SK-N-SH treated with all-trans-retinoic acid at 6 μM for 48 hours (cell line): ENCODE results near the gene LMAN2L.

Source experiments
- ATAC-seq: fragments of 200-7000 bp; cut with Tn5 transposase; 3 replicates; pipeline ENCODE4 v1.9.1; 2020; ENCODE audit warnings: mild to moderate bottlenecking, moderate library complexity
- ARNTL ChIP-seq: fragments of 450-650 bp; formaldehyde crosslinking; IDR thresholded peaks from 2 replicates; pipeline ENCODE4 v1.5.0; 2020; ENCODE audit warnings: low read depth, mild to moderate bottlenecking, moderate library complexity, borderline replicate concordance
- BACH2 ChIP-seq: fragments of 250-450 bp; sonication (Bioruptor Pico); IDR thresholded peaks from 2 replicates; pipeline ENCODE4 v1.9.0; 2021; ENCODE audit warnings: mild to moderate bottlenecking, borderline replicate concordance
- CREB5 ChIP-seq: fragments of 250-450 bp; sonication (Bioruptor Pico); IDR thresholded peaks from 2 replicates; pipeline ENCODE4 v1.5.1; 2020; ENCODE audit warnings: low read depth, mild to moderate bottlenecking, moderate library complexity
- CSDC2 ChIP-seq: fragments of 250-450 bp; sonication (Bioruptor Pico); IDR thresholded peaks from 2 replicates; pipeline ENCODE4 v1.5.0; 2020; ENCODE audit warnings: mild to moderate bottlenecking, moderate library complexity
- CSRNP3 ChIP-seq: fragments of 250-450 bp; sonication (Bioruptor Pico); IDR thresholded peaks from 2 replicates; pipeline ENCODE4 v1.5.1; 2021; ENCODE audit warnings: mild to moderate bottlenecking, moderate library complexity
- ESRRG ChIP-seq: fragments of 250-450 bp; sonication (Bioruptor Pico); IDR thresholded peaks from 2 replicates; pipeline ENCODE4 v1.6.1; 2021; ENCODE audit warnings: mild to moderate bottlenecking
- GLIS3 ChIP-seq: fragments of 250-450 bp; sonication (Bioruptor Pico); IDR thresholded peaks from 2 replicates; pipeline ENCODE4 v1.5.0; 2020; ENCODE audit warnings: mild to moderate bottlenecking, moderate library complexity
- ISL1 ChIP-seq: fragments of 250-450 bp; sonication (Bioruptor Pico); IDR thresholded peaks from 2 replicates; pipeline ENCODE4 v2.1.2; 2022; ENCODE audit warnings: mild to moderate bottlenecking, moderate library complexity
- OSR1 ChIP-seq: fragments of 250-450 bp; sonication (Bioruptor Pico); IDR thresholded peaks from 2 replicates; pipeline ENCODE4 v1.8.0; 2022; ENCODE audit warnings: moderate library complexity, mild to moderate bottlenecking, inconsistent platforms
- POU6F1 ChIP-seq: fragments of 250-450 bp; sonication (Bioruptor Pico); IDR thresholded peaks from 2 replicates; pipeline ENCODE4 v1.8.0; 2021; ENCODE audit warnings: low read depth, mild to moderate bottlenecking, moderate library complexity, borderline replicate concordance
- RARB ChIP-seq: fragments of 250-450 bp; sonication (Bioruptor Pico); IDR thresholded peaks from 2 replicates; pipeline ENCODE4 v1.8.0; 2021; ENCODE audit warnings: mild to moderate bottlenecking, moderate library complexity
- SNAI2 ChIP-seq: fragments of 250-450 bp; sonication (Bioruptor Pico); IDR thresholded peaks from 2 replicates; pipeline ENCODE4 v1.5.0; 2020; ENCODE audit warnings: mild to moderate bottlenecking, moderate library complexity
- TCF4 ChIP-seq: fragments of 250-450 bp; sonication (Bioruptor Pico); IDR thresholded peaks from 2 replicates; pipeline ENCODE4 v1.8.0; 2021; ENCODE audit warnings: mild to moderate bottlenecking, moderate library complexity, borderline replicate concordance
- TOX ChIP-seq: fragments of 250-450 bp; sonication (Bioruptor Pico); IDR thresholded peaks from 2 replicates; pipeline ENCODE4 v1.8.0; 2021; ENCODE audit warnings: mild to moderate bottlenecking, moderate library complexity, borderline replicate concordance
- TSHZ2 ChIP-seq: fragments of 250-450 bp; sonication (Bioruptor Pico); IDR thresholded peaks from 2 replicates; pipeline ENCODE4 v1.5.0; 2020; ENCODE audit warnings: mild to moderate bottlenecking, moderate library complexity
- ZC3H10 ChIP-seq: fragments of 250-450 bp; sonication (Bioruptor Pico); IDR thresholded peaks from 2 replicates; pipeline ENCODE4 v1.5.1; 2021; ENCODE audit warnings: mild to moderate bottlenecking, moderate library complexity
- ZFP3 ChIP-seq: fragments of 250-450 bp; sonication (Bioruptor Pico); IDR thresholded peaks from 2 replicates; pipeline ENCODE4 v1.5.0; 2020; ENCODE audit warnings: mild to moderate bottlenecking, moderate library complexity
- ZFP30 ChIP-seq: fragments of 450-650 bp; formaldehyde crosslinking; IDR thresholded peaks from 2 replicates; pipeline ENCODE4 v1.5.0; 2022; ENCODE audit warnings: mild to moderate bottlenecking, moderate library complexity
- ZNF565 ChIP-seq: fragments of 450-650 bp; formaldehyde crosslinking; conservative IDR thresholded peaks from 2 replicates; pipeline ENCODE4 v1.5.0; 2020; ENCODE audit warnings: low read depth, mild to moderate bottlenecking, moderate library complexity
- ZNF70 ChIP-seq: fragments of 450-650 bp; formaldehyde crosslinking; IDR thresholded peaks from 2 replicates; pipeline ENCODE4 v1.5.0; 2020; ENCODE audit warnings: mild to moderate bottlenecking, moderate library complexity
- ZNF8 ChIP-seq: fragments of 450-650 bp; formaldehyde crosslinking; IDR thresholded peaks from 2 replicates; pipeline ENCODE4 v1.5.0; 2020; ENCODE audit warnings: mild to moderate bottlenecking, moderate library complexity

The LMAN2L gene

GRCh38 chr2:96730212-96730611 lies 9.7 kb downstream of the LMAN2L start:
- TF ChIP-seq ZNF565 (no peak), TSHZ2 (no peak), ZNF70 (CRISPR knock-in tag) (no peak), GLIS3 (CRISPR knock-in tag) (no peak), POU6F1 (CRISPR knock-in tag) (no peak), ARNTL (CRISPR knock-in tag) (no peak), ZFP3 (CRISPR knock-in tag) (no peak), OSR1 (CRISPR knock-in tag) (no peak), CREB5 (no peak), CSDC2 (no peak), RARB (CRISPR knock-in tag) (no peak), ESRRG (CRISPR knock-in tag) (no peak), BACH2 (no peak), ZFP30 (CRISPR knock-in tag) (no peak), ISL1 (CRISPR knock-in tag) (no peak), CSRNP3 (CRISPR knock-in tag) (no peak), SNAI2 (no peak)
- no peak; the same call in 1 of the 3 replicates for ATAC-seq

- TF ChIP-seq TSHZ2 (no peak), POU6F1 (CRISPR knock-in tag) (no peak), ZNF565 (no peak), BACH2 (no peak), TOX (no peak), CREB5 (no peak), TCF4 (CRISPR knock-in tag) (no peak), ARNTL (CRISPR knock-in tag) (no peak), ZNF70 (CRISPR knock-in tag) (no peak), ZC3H10 (CRISPR knock-in tag) (no peak), RARB (CRISPR knock-in tag) (no peak), CSRNP3 (CRISPR knock-in tag) (no peak), ISL1 (CRISPR knock-in tag) (no peak), ZNF8 (CRISPR knock-in tag) (no peak), OSR1 (CRISPR knock-in tag) (no peak)
- no peak for ATAC-seq
These were observed 10.1 kb downstream of the LMAN2L start for GRCh38 chr2:96729748-96730147.
